HG03196 (cell line): ENCODE results near the gene NRROS.
A peak's percentile ranks its signal among the peaks of the same experiment; 100 is the strongest.
"Not testable (repeated sequence)": the region's sequence is repeated elsewhere in the genome, so short reads cannot be mapped to it uniquely, and the experiment has no call there.

Source experiments
- ATAC-seq: cut with Tn5 transposase; IDR thresholded peaks from one replicate; pipeline ENCODE4 v1.9.1; 2021; ENCODE audit not compliant: unreplicated experiment

The NRROS gene

GRCh38 chr3:196624067-196624790 lies 15.3 kb upstream of the NRROS start:
- ATAC-seq = no peak

- no peak for ATAC-seq
These were observed 14.6 kb upstream of the NRROS start for GRCh38 chr3:196624907-196625306.

DNA sequence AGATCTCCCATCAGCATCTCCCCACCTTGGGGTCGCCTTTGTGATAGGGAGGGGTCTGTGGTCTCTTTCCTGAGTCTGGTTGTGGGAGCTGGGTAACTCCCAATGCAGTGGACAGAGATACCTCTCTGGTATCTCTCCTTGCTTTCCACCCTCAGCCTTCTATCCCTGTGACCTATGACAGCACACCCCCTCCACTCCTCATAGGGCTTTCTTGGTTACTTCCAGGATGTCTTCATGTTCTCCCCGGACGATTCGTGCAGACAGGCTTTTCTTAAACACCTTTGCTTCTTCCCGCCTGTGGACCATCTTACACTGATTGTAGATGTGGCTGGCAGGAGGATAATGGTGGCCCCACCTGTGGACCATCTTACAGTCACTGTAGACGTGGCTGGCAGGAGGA lies 14.2 kb upstream of the NRROS start:
- no peak for ATAC-seq

DNA sequence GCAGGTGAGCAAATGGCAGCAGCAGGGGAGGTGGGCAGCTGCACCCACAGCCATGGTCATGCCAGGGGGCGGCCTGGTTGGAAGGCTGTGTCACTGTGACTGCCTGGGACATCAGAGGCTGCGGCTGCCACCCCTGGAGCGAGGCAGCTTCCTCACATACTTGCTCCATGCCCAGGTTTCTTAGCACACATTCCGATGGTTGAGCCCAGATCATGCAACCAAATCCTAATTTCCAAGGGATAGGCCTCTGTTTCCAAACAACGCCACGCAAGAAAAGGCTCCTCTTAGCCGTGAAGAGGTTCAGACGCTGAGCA lies 11.6 kb upstream of the NRROS start:
- ATAC-seq = no peak

DNA sequence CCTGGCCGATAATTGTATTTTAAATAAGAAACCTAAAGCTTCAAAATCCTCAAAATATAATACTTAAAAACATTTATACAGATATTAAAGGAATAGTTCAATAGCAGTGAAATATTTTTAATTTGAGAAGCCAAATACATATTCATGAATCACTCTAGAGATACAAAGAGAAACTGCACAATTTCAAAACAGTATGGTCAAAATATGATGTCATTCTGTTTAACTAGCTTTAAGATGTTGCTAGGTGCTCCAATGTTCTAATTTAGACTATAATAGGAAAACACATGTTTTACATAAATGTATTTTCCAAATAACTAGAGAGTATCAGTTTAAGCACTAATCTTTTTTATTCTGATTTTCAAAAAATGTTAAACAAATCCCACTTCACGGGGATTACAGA lies 10.3 kb upstream of the NRROS start:
- no peak for ATAC-seq

GRCh38 chr3:196631682-196632045 lies 7.8 kb upstream of the NRROS start:
- no peak for ATAC-seq

DNA sequence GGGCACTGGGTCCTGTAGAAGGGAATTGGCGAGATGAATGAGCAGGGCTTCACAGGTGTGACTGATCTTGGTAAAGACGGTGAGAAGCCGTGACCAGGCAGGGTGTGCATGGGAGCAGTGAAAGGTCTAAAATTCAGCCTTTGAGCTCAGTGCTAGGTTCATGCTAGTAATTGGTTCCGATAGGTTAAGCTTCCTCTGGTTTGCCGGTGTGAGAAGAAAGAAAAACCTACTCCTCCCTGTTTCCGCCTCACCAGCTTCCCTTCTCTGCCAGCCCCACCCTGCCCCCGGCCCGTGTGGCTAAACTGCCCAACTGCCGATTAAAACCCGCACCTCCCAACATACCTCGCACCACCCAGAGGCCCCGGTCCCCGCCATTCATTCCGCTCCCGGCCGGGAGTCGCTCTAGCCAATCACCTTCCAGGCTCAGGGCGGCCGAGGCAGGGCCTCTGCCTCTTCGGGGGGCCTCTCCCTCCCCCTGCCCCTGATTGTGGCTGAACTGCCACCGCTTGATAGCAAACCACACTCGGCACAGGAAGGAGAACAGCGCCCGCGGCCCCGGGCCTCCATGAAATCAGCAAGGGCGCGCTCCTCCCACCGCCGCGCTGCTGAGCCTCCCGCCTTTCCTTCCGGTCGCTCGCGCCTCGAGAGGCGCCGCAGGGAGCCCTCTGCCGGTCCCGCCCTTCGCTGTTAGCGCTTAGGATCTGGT lies 7.3 kb upstream of the NRROS start:
- ATAC-seq = peak; percentile 68

DNA sequence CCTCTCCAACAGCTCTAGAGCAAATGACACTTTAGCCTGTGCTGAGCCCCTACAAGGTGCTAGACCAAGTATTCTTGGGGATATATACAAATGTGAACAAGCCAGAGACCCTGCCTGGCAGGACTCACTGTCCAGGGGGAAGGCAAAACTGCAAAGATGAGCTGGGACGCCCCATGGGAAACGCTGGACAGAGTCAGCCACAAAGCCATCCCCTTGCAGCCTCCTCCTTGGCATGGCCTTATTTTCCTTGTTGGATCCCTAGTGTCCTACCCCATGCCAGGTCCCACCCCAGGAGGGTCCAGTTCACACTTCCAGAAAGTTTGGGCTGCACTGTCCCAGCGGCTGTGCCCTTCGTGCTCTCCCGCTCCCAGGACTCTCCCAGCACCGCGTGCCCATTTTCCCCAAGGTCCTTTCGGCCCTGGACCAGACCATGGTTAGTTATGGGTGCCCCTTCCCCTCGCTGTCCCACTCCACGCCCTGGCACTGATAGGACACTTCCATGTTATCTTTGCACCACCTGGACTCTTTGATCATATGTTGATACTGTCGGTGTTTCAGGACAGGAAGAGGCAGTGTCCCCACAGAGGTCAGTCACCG lies 5.8 kb upstream of the NRROS start:
- no peak for ATAC-seq

DNA sequence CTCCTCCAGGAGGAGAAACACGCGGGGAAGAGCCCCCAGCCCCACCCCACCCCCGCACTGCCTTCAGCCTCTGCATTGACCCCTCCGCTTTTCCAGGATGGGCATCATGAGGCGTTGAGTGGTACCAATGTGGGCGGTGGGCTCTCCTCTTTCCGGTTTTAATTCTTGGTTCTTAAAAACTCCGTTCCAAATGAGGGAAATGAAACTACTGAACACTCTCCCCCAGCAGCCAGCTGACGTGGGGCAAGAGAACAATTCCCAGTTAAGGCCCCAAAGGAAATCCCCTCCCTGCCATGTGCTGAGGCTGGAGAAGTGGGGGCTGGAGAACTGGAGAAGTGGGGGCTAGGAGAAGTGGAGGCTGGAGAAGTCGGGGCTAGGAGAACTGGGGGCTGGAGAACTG lies 5.3 kb upstream of the NRROS start:
- ATAC-seq = no peak

- no peak for ATAC-seq
These were observed 4.7 kb upstream of the NRROS start for GRCh38 chr3:196634829-196635228.

DNA sequence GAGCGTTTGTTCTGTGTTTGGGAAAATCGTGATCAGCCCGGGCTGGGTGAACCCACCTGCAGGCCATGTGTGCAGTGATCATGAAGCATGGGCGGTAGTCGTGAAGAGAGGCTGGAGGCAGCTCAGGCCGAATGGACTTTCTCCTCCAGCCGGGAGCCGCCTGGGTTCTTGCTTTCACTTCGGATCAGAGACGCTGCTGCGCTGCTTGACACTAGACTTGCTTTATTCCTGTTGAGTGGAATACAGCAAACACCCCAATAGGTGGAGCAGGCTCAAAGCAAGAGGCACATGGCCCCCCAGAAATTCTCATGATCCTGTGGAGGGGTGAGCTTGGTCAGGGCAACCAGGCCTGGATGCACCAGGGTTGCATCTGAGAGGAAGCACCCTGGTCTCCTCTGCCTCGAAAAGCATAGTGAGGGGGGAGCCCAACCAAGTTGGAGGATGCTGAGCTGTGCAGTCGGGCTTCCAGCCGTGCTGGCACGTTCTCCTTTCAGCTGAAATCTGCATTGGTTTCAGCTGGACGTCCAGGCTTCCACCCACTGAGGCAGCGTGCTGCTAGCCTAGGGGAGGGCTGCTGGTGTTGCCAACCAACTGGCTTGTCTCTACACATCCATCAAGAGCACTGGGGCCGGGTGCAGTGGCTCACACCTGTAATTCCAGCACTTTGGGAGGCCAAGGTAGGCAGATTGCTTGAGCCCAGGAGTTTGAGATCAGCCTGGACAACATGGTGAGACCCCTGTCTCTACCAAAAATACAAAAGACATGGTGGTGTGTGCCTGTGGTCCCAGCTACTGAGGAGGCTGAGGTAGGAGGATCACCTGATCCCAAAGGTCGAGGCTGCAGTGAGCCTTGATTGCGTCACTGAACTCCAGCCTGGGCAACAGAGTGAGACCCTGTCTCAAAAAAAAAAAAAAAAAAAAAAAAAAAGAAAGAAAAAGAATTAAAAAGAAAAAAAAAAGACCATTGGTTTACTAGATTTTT lies 2.8 kb upstream of the NRROS start:
- ATAC-seq = no peak

DNA sequence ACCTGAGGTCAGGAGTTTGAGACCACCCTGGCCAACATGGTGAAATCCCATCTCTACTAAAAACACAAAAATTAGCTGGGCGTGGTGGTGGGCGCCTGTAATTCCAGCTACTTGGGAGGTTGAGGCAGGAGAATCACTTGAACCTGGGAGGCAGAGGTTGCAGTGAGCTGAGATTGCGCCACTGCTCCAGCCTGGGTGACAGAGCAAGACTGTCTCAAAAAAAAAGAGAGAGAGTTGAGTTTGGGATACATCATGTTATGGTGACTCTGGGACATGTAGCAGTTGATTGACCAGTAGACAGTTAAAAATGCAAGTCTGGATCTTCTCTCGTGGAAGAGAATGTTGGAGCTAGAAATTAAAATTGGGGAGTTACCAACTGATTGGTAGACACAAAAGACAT lies 1.6 kb upstream of the NRROS start:
- not testable (repeated sequence) for ATAC-seq

- no peak for ATAC-seq
These were observed 522 bp upstream of the NRROS start for GRCh38 chr3:196638861-196639482.

DNA sequence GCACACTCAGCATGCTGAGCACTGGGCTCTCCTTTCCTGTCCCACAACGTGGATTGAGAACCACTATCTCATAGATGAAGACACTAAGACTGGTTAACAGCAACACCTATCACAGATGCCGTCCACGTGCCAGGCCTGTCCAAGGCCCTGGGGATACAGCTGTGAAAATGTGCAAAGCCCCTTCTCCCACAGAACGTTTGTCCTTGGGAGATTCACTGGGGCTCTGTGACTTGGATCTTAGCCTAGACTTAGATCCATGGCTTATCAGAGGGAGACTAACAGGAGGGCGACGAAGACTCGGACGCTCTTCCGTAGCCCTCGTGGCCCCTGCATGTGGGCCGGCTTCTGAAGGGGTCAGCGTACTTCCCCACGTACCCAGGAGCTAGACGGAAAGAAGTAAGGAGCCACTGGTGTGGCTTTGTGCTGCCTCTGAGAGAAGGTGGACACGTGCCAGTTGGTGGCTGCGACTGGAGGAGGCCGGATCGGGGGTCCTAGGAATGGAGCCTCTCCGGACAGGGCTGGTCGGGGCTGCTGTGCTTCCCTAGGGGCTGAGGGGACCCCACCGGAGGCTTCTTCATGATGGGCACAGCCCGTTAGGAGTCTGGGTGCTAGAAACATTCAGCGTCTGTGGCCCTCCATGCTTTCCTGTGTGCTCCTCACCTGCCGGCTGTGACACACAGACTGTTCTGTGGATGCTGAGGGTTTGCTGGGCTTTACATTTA lies 964 bp downstream of the NRROS start:
- ATAC-seq = no peak

- ATAC-seq = no peak
These were observed 2.0 kb downstream of the NRROS start for GRCh38 chr3:196641333-196642054.

DNA sequence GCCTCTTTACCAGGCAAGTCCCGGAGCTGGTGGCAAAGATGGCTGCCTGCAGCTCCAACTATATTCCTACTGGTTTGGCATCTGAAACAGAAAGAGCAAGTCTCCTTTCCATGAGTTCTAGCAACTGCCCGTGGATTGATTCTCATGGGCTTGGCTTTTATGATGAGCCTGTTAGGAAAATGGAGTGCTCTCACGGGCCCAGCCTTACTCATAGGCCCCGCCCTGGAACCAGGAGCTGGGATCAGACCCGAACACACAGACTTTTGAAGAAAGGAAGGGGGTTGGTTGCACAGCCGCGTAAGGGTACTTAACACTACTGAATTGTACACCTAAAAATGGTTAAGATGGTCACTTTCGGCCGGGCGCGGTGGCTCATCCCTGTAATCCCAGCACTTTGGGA lies 2.9 kb downstream of the NRROS start:
- no peak for ATAC-seq

DNA sequence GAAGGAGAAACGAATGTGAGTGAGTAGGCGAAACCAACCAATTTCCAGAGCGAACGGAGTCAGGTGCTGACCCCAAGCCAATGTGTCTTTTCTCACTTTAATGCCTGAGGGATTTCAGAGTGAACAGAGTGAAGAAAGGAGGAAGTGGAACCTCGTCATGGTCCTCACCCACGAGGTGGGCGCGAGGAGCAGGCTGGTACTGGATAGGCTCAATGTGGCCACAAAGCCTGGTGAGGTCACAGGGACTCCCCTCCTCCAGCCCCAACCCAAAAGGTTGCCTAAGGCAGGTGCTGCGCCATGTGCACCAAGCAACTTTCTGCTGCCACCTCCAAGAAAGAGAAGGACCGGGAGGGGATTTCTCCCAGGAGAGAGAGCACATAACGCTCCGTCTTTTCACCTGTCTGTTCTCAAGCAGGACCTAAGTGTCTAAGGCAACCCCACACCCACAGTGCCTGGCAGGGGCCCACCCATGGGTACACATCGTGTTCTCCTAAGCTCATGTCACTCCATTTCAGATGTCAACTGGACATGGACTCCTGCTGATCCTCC lies 3.8 kb downstream of the NRROS start:
- ATAC-seq = peak; percentile 76

GRCh38 chr3:196643761-196644160 lies 4.3 kb downstream of the NRROS start:
- ATAC-seq = no peak

DNA sequence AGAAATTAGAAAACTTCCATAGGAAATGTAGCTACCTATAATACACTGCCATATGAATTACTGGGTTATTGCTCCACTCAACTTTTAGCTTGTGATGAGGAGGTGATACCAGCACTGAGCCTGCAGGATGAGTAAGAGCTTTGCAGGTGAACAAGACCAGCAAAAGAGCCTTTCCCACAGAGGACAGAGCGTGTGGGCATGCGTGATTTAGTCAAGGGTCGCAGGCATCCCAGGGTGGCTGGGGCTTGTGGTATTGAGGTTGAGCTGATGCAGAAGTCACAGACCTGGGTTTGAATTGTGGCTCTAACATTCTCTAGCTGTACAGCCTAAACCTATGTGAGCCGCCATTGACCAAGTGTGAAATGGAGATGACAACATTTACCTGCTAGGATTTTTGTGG lies 5.6 kb downstream of the NRROS start:
- no peak for ATAC-seq
